PC-9 (cell line): Measurements from ENCODE around the gene DTYMK.

Source experiments
- EZH2 ChIP-seq: fragments of 200-600 bp; sonication (generic); IDR thresholded peaks from 2 replicates; pipeline ENCODE4 v1.8.0; 2017; ENCODE audit warnings: antibody characterized with exemption, low read depth
- TF ChIP-seq, protein P1 (sequence below): fragments of 200-600 bp; sonication (generic); conservative IDR thresholded peaks from 2 replicates; pipeline ENCODE4 v1.6.1; 2017; ENCODE audit warnings: mixed run types, antibody characterized with exemption, mild to moderate bottlenecking, moderate library complexity

GRCh38 chr2:241652142-241652541 lies 34.5 kb downstream of the DTYMK start:
- TF ChIP-seq, protein P1, sequence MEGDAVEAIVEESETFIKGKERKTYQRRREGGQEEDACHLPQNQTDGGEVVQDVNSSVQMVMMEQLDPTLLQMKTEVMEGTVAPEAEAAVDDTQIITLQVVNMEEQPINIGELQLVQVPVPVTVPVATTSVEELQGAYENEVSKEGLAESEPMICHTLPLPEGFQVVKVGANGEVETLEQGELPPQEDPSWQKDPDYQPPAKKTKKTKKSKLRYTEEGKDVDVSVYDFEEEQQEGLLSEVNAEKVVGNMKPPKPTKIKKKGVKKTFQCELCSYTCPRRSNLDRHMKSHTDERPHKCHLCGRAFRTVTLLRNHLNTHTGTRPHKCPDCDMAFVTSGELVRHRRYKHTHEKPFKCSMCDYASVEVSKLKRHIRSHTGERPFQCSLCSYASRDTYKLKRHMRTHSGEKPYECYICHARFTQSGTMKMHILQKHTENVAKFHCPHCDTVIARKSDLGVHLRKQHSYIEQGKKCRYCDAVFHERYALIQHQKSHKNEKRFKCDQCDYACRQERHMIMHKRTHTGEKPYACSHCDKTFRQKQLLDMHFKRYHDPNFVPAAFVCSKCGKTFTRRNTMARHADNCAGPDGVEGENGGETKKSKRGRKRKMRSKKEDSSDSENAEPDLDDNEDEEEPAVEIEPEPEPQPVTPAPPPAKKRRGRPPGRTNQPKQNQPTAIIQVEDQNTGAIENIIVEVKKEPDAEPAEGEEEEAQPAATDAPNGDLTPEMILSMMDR, result no peak
- TF ChIP-seq EZH2, result no peak
